ENCODE data around the gene STAT2. TPM values are rescaled to one million over a fixed set of nuclear protein-coding genes. Genes with fewer than 3 reads are reported as not detected.
"Not testable (repeated sequence)": the region's sequence is repeated elsewhere in the genome, so short reads cannot be mapped to it uniquely, and the experiment has no call there.

STAT2 gene
- total and polyA plus RNA-seq, 10 of the 15 experiments (the other 5 are each of a cell fraction or from before 2014, with no cell fraction given): 16.9 to 106 (median 77.9) TPM

- H3K79me2 ChIP-seq (ENCODE audit: control insufficient read depth, insufficient read depth, low read length); in situ Hi-C loops (cut with MboI); H3K27ac ChIP-seq (ENCODE audit: control insufficient read depth, insufficient read depth); H3K27me3 ChIP-seq (replicated peaks in 1 of 2; ENCODE audit: control insufficient read depth in 2 of 2, insufficient read depth in 2 of 2, low read length in 1 of 2); H3K4me2 ChIP-seq (ENCODE audit: control insufficient read depth, insufficient read depth); BruUV-seq (replicated peaks); DNase-seq (ENCODE audit: low read depth, low spot score); H3K9ac ChIP-seq (ENCODE audit: control insufficient read depth, insufficient read depth, low read length); H3K9me3 ChIP-seq (replicated peaks; ENCODE audit: control insufficient read depth, insufficient read depth, low read length); H3K4me3 ChIP-seq; intact Hi-C loops (cut with micrococcal nuclease; ENCODE audit: unreplicated experiment); FAIRE-seq; H2AFZ ChIP-seq (ENCODE audit: control insufficient read depth, low read depth, low read length); RAD21 ChIA-PET (ENCODE audit: unreplicated experiment); H4K20me1 ChIP-seq (ENCODE audit: control insufficient read depth, insufficient read depth); ATAC-seq: not testable (repeated sequence)
- CTCF ChIA-PET: interaction anchor here (0.7 to 1.8 kb wide), 2 partner anchors 16 to 356 kb away, joined by 4 to 5 read pairs; no protein-coding TSS in a partner anchor
- SMC1A ChIA-PET (ENCODE audit: uncharacterized antibody, unreplicated experiment): interaction anchor here (0.6 to 2.3 kb wide), 5 partner anchors 16 to 706 kb away, joined by 3 to 12 read pairs (median 3); no protein-coding TSS in a partner anchor
- 96% methylated on average over 2 of the region's 2 CpGs for WGBS (ENCODE audit: insufficient coverage, insufficient replicate concordance, low lambda C conversion rate, missing lambda C conversion rate)
- Histone ChIP-seq H3K4me1 (ENCODE audit: control insufficient read depth, insufficient read depth, low read length) (peaks cover 14% of the 10 kb centered on the region), H3K36me3 (ENCODE audit: control insufficient read depth in 2 of 2, insufficient read depth in 2 of 2, low read length in 1 of 2) (peaks cover 7 to 30% of the 10 kb centered on the region in 2 experiments; a peak in 3 of 4 replicates)
- POLR2A ChIA-PET: interaction anchor here (0.6 to 11.4 kb wide), 2 partner anchors 18 to 568 kb away, joined by 4 to 140 read pairs; partner anchors contain the start of genes APOF and STAT2
Observed at GRCh38 chr12:56342290-56342689, 17.6 kb downstream of the STAT2 start.

GRCh38 chr12:56341616-56342015, 18.3 kb downstream of the STAT2 start:
- H4K20me1 ChIP-seq (ENCODE audit: control insufficient read depth, insufficient read depth): no peaks in the 10 kb centered on the region
- POLR2A ChIA-PET: interaction anchor here (0.6 to 11.4 kb wide), 3 partner anchors 10 to 567 kb away, joined by 4 to 140 read pairs (median 8); partner anchors contain the start of genes APOF and STAT2
- FAIRE-seq (no peak), DNase-seq (ENCODE audit: low read depth, low spot score) (no peak), ATAC-seq (no peak)
- H3K9me3 ChIP-seq (replicated peaks; ENCODE audit: control insufficient read depth, insufficient read depth, low read length): no peaks in the 10 kb centered on the region
- no TSS peak for BruUV-seq (replicated peaks)
- TF ChIP-seq CEBPZ (IDR thresholded peaks at IDR 0.05; ENCODE audit: low read depth, low read length): no peak
- no peak for TF ChIP-seq ATF3 (IDR thresholded peaks at IDR 0.05; ENCODE audit: borderline replicate concordance, extremely low read depth, low read depth, low read length)
- H2AFZ ChIP-seq (ENCODE audit: control insufficient read depth, low read depth, low read length): no peak overlapping the region
- intact Hi-C loops (cut with micrococcal nuclease; ENCODE audit: unreplicated experiment) (no loop called here), in situ Hi-C loops (cut with MboI) (no loop called here)
- SMC1A ChIA-PET (ENCODE audit: uncharacterized antibody, unreplicated experiment): interaction anchor here (1.0 to 2.3 kb wide), 5 partner anchors 9 to 123 kb away, joined by 3 to 12 read pairs (median 3); no protein-coding TSS in a partner anchor
- CTCF ChIA-PET: interaction anchor here (0.8 to 1.8 kb wide), 4 partner anchors 10 to 122 kb away, joined by 3 to 5 read pairs (median 4); partner anchors contain the start of gene STAT2
- peaks cover 6 to 23% of the 10 kb centered on the region in 2 experiments; a peak in 3 of 4 replicates for H3K36me3 ChIP-seq (ENCODE audit: control insufficient read depth in 2 of 2, insufficient read depth in 2 of 2, low read length in 1 of 2)
- no peaks in the 10 kb centered on the region for H3K79me2 ChIP-seq (ENCODE audit: control insufficient read depth, insufficient read depth, low read length)
- RAD21 ChIA-PET (ENCODE audit: unreplicated experiment): no interaction called here
- H3K27me3 ChIP-seq (replicated peaks in 1 of 2; ENCODE audit: control insufficient read depth in 2 of 2, insufficient read depth in 2 of 2, low read length in 1 of 2): no peaks in the 10 kb centered on the region
- H3K27ac ChIP-seq (ENCODE audit: control insufficient read depth, insufficient read depth): no peak overlapping the region
- H3K4me1 ChIP-seq (ENCODE audit: control insufficient read depth, insufficient read depth, low read length): peaks cover 18% of the 10 kb centered on the region
- WGBS (ENCODE audit: insufficient coverage, insufficient replicate concordance, low lambda C conversion rate, missing lambda C conversion rate): 85% methylated on average over 1 of the region's 1 CpG
- no peak overlapping the region for H3K4me3 ChIP-seq
- no peak overlapping the region for H3K4me2 ChIP-seq (ENCODE audit: control insufficient read depth, insufficient read depth)
- H3K9ac ChIP-seq (ENCODE audit: control insufficient read depth, insufficient read depth, low read length): no peak overlapping the region

Data from GM12878 (cell line).